OCI-M2 (cell line): Measurements from ENCODE around the gene CYP8B1.

ENCODE experiments used
- DNase-seq: peaks from one replicate; lab custom pipeline; 2025; ENCODE audit not compliant: unreplicated experiment; lab: John Stamatoyannopoulos, UW

Gene CYP8B1

GRCh38 chr3:42853739-42854302 is 21.9 kb downstream of the CYP8B1 start:
- DNase-seq = no peak

- no peak for DNase-seq
Measured at GRCh38 chr3:42853056-42853455, 22.6 kb downstream of the CYP8B1 start.

- peak; percentile 28 for DNase-seq
Measured at GRCh38 chr3:42852441-42852840, 23.2 kb downstream of the CYP8B1 start.

GRCh38 chr3:42851228-42851834 is 24.3 kb downstream of the CYP8B1 start:
- DNase-seq = no peak

GRCh38 chr3:42850263-42850662 is 25.4 kb downstream of the CYP8B1 start:
- DNase-seq = no peak

- no peak for DNase-seq
Measured at GRCh38 chr3:42849017-42849416, 26.7 kb downstream of the CYP8B1 start.

GRCh38 chr3:42847731-42848130 is 27.9 kb downstream of the CYP8B1 start:
- DNase-seq = no peak

- DNase-seq = no peak
Measured at GRCh38 chr3:42846685-42847522, 28.8 kb downstream of the CYP8B1 start.

- no peak for DNase-seq
Measured at GRCh38 chr3:42844815-42845214, 30.9 kb downstream of the CYP8B1 start.

GRCh38 chr3:42844412-42844713 is 31.3 kb downstream of the CYP8B1 start:
- DNase-seq = no peak

GRCh38 chr3:42843713-42844411 is 31.8 kb downstream of the CYP8B1 start:
- DNase-seq = no peak

- no peak for DNase-seq
Measured at GRCh38 chr3:42841332-42841731, 34.3 kb downstream of the CYP8B1 start.

GRCh38 chr3:42839616-42840015 is 36.1 kb downstream of the CYP8B1 start:
- DNase-seq = no peak

GRCh38 chr3:42838571-42838970 is 37.1 kb downstream of the CYP8B1 start:
- DNase-seq = no peak

GRCh38 chr3:42836150-42837123 is 39.2 kb downstream of the CYP8B1 start:
- peak; percentile 23 for DNase-seq

GRCh38 chr3:42831321-42831713 is 44.4 kb downstream of the CYP8B1 start:
- peak; percentile 61 for DNase-seq

- DNase-seq = peak; percentile 17
Measured at GRCh38 chr3:42830437-42831320, 45.0 kb downstream of the CYP8B1 start.

- DNase-seq = no peak
Measured at GRCh38 chr3:42829628-42830436, 45.8 kb downstream of the CYP8B1 start.

- DNase-seq = no peak
Measured at GRCh38 chr3:42829083-42829627, 46.5 kb downstream of the CYP8B1 start.
